ENCODE data around the gene SCAF4.

SCAF4 gene

GRCh38 chr21:31721381-31721780 lies 10.5 kb downstream of the SCAF4 start:
- no peak overlapping the region for H2AFZ ChIP-seq
- H3K4me3 ChIP-seq (ENCODE audit: low read depth, low read length): no peak overlapping the region
- no peaks in the 10 kb centered on the region for H3K27me3 ChIP-seq (ENCODE audit: control insufficient read depth, insufficient read depth, low read length)
- peaks cover 37% of the 10 kb centered on the region for H3K79me2 ChIP-seq
- H3K27ac ChIP-seq: no peak overlapping the region
- no peak overlapping the region for H3K9ac ChIP-seq
- no peaks in the 10 kb centered on the region for H3K9me3 ChIP-seq (ENCODE audit: control insufficient read depth, low read length)
- no peak for TF ChIP-seq CTCF (IDR thresholded peaks at IDR 0.05)
- H3K36me3 ChIP-seq (ENCODE audit: control insufficient read depth, insufficient read depth, low read length): no peaks in the 10 kb centered on the region
- no peak overlapping the region for H3K4me2 ChIP-seq (ENCODE audit: low read length)
- no peaks in the 10 kb centered on the region for H3K4me1 ChIP-seq

GRCh38 chr21:31720739-31721138 lies 11.2 kb downstream of the SCAF4 start:
- H3K4me1 ChIP-seq: no peaks in the 10 kb centered on the region
- no peak for TF ChIP-seq CTCF (IDR thresholded peaks at IDR 0.05)
- H3K27me3 ChIP-seq (ENCODE audit: control insufficient read depth, insufficient read depth, low read length): no peaks in the 10 kb centered on the region

GRCh38 chr21:31720330-31720729 lies 11.6 kb downstream of the SCAF4 start:
- Histone ChIP-seq H3K4me2 (ENCODE audit: low read length) (no peak overlapping the region), H3K27ac (no peak overlapping the region), H3K9ac (no peak overlapping the region), H3K9me3 (ENCODE audit: control insufficient read depth, low read length) (no peaks in the 10 kb centered on the region), H3K36me3 (ENCODE audit: control insufficient read depth, insufficient read depth, low read length) (no peaks in the 10 kb centered on the region), H3K27me3 (ENCODE audit: control insufficient read depth, insufficient read depth, low read length) (no peaks in the 10 kb centered on the region), H2AFZ (no peak overlapping the region), H3K4me3 (ENCODE audit: low read depth, low read length) (no peak overlapping the region), H3K4me1 (no peaks in the 10 kb centered on the region), H3K79me2 (peaks cover 31% of the 10 kb centered on the region)
- TF ChIP-seq CTCF (IDR thresholded peaks at IDR 0.05): no peak

More at GRCh38 chr21:31720739-31721138, 11.2 kb downstream of the SCAF4 start:
- no peak overlapping the region for H3K4me3 ChIP-seq (ENCODE audit: low read depth, low read length)
- no peak overlapping the region for H3K4me2 ChIP-seq (ENCODE audit: low read length)
- H3K36me3 ChIP-seq (ENCODE audit: control insufficient read depth, insufficient read depth, low read length): no peaks in the 10 kb centered on the region
- peaks cover 34% of the 10 kb centered on the region for H3K79me2 ChIP-seq
- no peak overlapping the region for H3K27ac ChIP-seq
- no peak overlapping the region for H3K9ac ChIP-seq
- no peak overlapping the region for H2AFZ ChIP-seq
- H3K9me3 ChIP-seq (ENCODE audit: control insufficient read depth, low read length): no peaks in the 10 kb centered on the region

- TF ChIP-seq CTCF (IDR thresholded peaks at IDR 0.05): no peak
- Histone ChIP-seq H3K36me3 (ENCODE audit: control insufficient read depth, insufficient read depth, low read length) (no peaks in the 10 kb centered on the region), H3K9ac (no peak overlapping the region), H3K4me3 (ENCODE audit: low read depth, low read length) (no peak overlapping the region), H3K27ac (no peak overlapping the region), H3K79me2 (peaks cover 23% of the 10 kb centered on the region), H3K4me2 (ENCODE audit: low read length) (no peak overlapping the region), H3K9me3 (ENCODE audit: control insufficient read depth, low read length) (no peaks in the 10 kb centered on the region), H3K4me1 (no peaks in the 10 kb centered on the region), H3K27me3 (ENCODE audit: control insufficient read depth, insufficient read depth, low read length) (no peaks in the 10 kb centered on the region), H2AFZ (no peak overlapping the region)
Observed at GRCh38 chr21:31716106-31716505, 15.8 kb downstream of the SCAF4 start.

GRCh38 chr21:31714741-31715365 lies 17.1 kb downstream of the SCAF4 start:
- Histone ChIP-seq H3K36me3 (ENCODE audit: control insufficient read depth, insufficient read depth, low read length) (no peaks in the 10 kb centered on the region), H3K79me2 (peaks cover 19% of the 10 kb centered on the region), H3K27ac (no peak overlapping the region)

More at GRCh38 chr21:31714741-31715365, 17.1 kb downstream of the SCAF4 start:
- Histone ChIP-seq H2AFZ (no peak overlapping the region), H3K4me2 (ENCODE audit: low read length) (no peak overlapping the region), H3K9me3 (ENCODE audit: control insufficient read depth, low read length) (no peaks in the 10 kb centered on the region), H3K4me3 (ENCODE audit: low read depth, low read length) (no peak overlapping the region), H3K4me1 (no peaks in the 10 kb centered on the region), H3K9ac (no peak overlapping the region), H3K27me3 (ENCODE audit: control insufficient read depth, insufficient read depth, low read length) (no peaks in the 10 kb centered on the region)
- TF ChIP-seq CTCF (IDR thresholded peaks at IDR 0.05): no peak

Measured in parathyroid adenoma (tissue), 2 donors.